Activated CD8-positive, alpha-beta T cell treated with anti-CD3 and anti-CD28 coated beads for 36 hours (primary cell): ENCODE data around the gene NIPAL3. TPM values are rescaled to one million over a fixed set of nuclear protein-coding genes. Genes with fewer than 3 reads are reported as not detected.

Experiments
- ATAC-seq: fragments of 200-7000 bp; cut with Tn5 transposase; one replicate; pipeline ENCODE4 v1.10.0; 2021; ENCODE audit warnings: mild to moderate bottlenecking, moderate library complexity
- CTCF ChIA-PET: fragments of 350-600 bp; sonication (Branson Sonifier 250); formaldehyde crosslinking; loops from one replicate; lab custom pipeline; 2021; ENCODE audit warnings: antibody characterized with exemption; lab: Charles Lee
- POLR2A ChIA-PET: fragments of 350-600 bp; sonication (Branson Sonifier 250); formaldehyde crosslinking; loops from one replicate; lab custom pipeline; 2021; ENCODE audit warnings: antibody characterized with exemption; lab: Charles Lee
- DNase-seq: peaks from one replicate; pipeline ENCODE4 v3.0.0-alpha.2; 2020
- H3K27ac Mint-ChIP-seq: one replicate; pipeline ENCODE4 v1.8.0; 2021; ENCODE audit warnings: mild to moderate bottlenecking, mixed read lengths
- H3K27me3 Mint-ChIP-seq: one replicate; pipeline ENCODE4 v1.8.0; 2021; ENCODE audit warnings: mixed read lengths
- H3K36me3 Mint-ChIP-seq: one replicate; pipeline ENCODE4 v1.8.0; 2021; ENCODE audit warnings: low read depth, mixed read lengths
- H3K4me1 Mint-ChIP-seq: one replicate; pipeline ENCODE4 v1.8.0; 2021; ENCODE audit warnings: low read depth, mixed read lengths
- H3K4me3 Mint-ChIP-seq: one replicate; pipeline ENCODE4 v1.8.0; 2021; ENCODE audit warnings: mild to moderate bottlenecking, moderate library complexity, mixed read lengths
- H3K9me3 Mint-ChIP-seq: one replicate; pipeline ENCODE4 v1.8.0; 2021; ENCODE audit warnings: mixed read lengths
- CTCF ChIP-seq: fragments of 200-600 bp; IDR thresholded peaks from one replicate; pipeline ENCODE4 v1.8.0; 2022; ENCODE audit warnings: antibody characterized with exemption, mild to moderate bottlenecking
- intact Hi-C: fragments of 100-400 bp; cut with micrococcal nuclease; formaldehyde crosslinking; loops from one replicate; pipeline ENCODE4 v1.10.0; 2022
- total RNA-seq, 2 experiments: library from RNA; stranded (reverse); gene quantifications; one replicate each; pipeline ENCODE4 v1.2.3, GENCODE V29; 2021

The NIPAL3 gene
- total RNA-seq, 2 experiments from 2014 or later = 33.2 to 33.3 TPM

- H3K4me1 Mint-ChIP-seq = peaks cover 41% of the 10 kb centered on the region
- peak overlapping the region; percentile 95 for H3K27ac Mint-ChIP-seq
- DNase-seq = no peak
- peak; percentile 15 for ATAC-seq
- peak overlapping the region; percentile 59 for H3K4me3 Mint-ChIP-seq
- H3K36me3 Mint-ChIP-seq = peaks cover 2% of the 10 kb centered on the region
- CTCF ChIA-PET = interaction anchor here (1.0 to 8.0 kb wide), 45 partner anchors 8 to 438 kb away, joined by 3 to 376 read pairs (median 9); partner anchors contain the start of genes IFNLR1, NIPAL3, RCAN3 and STPG1
- H3K27me3 Mint-ChIP-seq = no peaks in the 10 kb centered on the region
- no peak for TF ChIP-seq CTCF
- no peaks in the 10 kb centered on the region for H3K9me3 Mint-ChIP-seq
- POLR2A ChIA-PET = interaction anchor here (0.8 to 2.1 kb wide), 6 partner anchors 28 to 243 kb away, joined by 3 to 5 read pairs (median 4); no protein-coding TSS in a partner anchor
- intact Hi-C loops = loop anchor here (2.0 to 5.0 kb wide), 2 partner anchors 70 to 194 kb away; no protein-coding TSS in a partner anchor
Observed at GRCh38 chr1:24392604-24392946, 23.0 kb upstream of the NIPAL3 start.

GRCh38 chr1:24392982-24393650, 22.5 kb upstream of the NIPAL3 start:
- ChIA-PET CTCF (interaction anchor here (0.8 to 8.0 kb wide), 39 partner anchors 9 to 438 kb away, joined by 3 to 376 read pairs (median 9); partner anchors contain the start of genes IFNLR1, NIPAL3, RCAN3 and STPG1), POLR2A (interaction anchor here (0.7 to 1.6 kb wide), 10 partner anchors 10 to 201 kb away, joined by 3 to 5 read pairs (median 4); partner anchors contain the start of genes NIPAL3 and STPG1)
- Mint-ChIP-seq H3K27me3 (no peaks in the 10 kb centered on the region), H3K9me3 (no peaks in the 10 kb centered on the region), H3K4me3 (no peak overlapping the region), H3K36me3 (peaks cover 2% of the 10 kb centered on the region), H3K4me1 (peaks cover 41% of the 10 kb centered on the region), H3K27ac (peak overlapping the region; percentile 95)
- intact Hi-C loops = loop anchor here (2.0 to 5.0 kb wide), 2 partner anchors 71 to 194 kb away; no protein-coding TSS in a partner anchor
- DNase-seq (no peak), ATAC-seq (no peak)
- no peak for TF ChIP-seq CTCF

- peak overlapping the region; percentile 95 for H3K27ac Mint-ChIP-seq
- no peaks in the 10 kb centered on the region for H3K9me3 Mint-ChIP-seq
- ATAC-seq (no peak), DNase-seq (no peak)
- no peak overlapping the region for H3K4me3 Mint-ChIP-seq
- no peaks in the 10 kb centered on the region for H3K36me3 Mint-ChIP-seq
- no peak for TF ChIP-seq CTCF
- ChIA-PET CTCF (interaction anchor here (0.6 to 8.0 kb wide), 23 partner anchors 10 to 248 kb away, joined by 3 to 376 read pairs (median 15); partner anchors contain the start of genes IFNLR1, NIPAL3 and STPG1), POLR2A (interaction anchor here (0.7 to 1.2 kb wide), 6 partner anchors 19 to 196 kb away, joined by 3 to 6 read pairs (median 4); partner anchors contain the start of genes NIPAL3 and STPG1)
- H3K27me3 Mint-ChIP-seq = no peaks in the 10 kb centered on the region
- H3K4me1 Mint-ChIP-seq = peaks cover 41% of the 10 kb centered on the region
- intact Hi-C loops = loop anchor here (2.0 to 5.0 kb wide), 2 partner anchors 72 to 195 kb away; no protein-coding TSS in a partner anchor
Observed at GRCh38 chr1:24393892-24394291, 21.7 kb upstream of the NIPAL3 start.

- Mint-ChIP-seq H3K9me3 (no peaks in the 10 kb centered on the region), H3K36me3 (peaks cover 3% of the 10 kb centered on the region), H3K4me3 (no peak overlapping the region), H3K27me3 (no peaks in the 10 kb centered on the region), H3K4me1 (peaks cover 10% of the 10 kb centered on the region), H3K27ac (no peak overlapping the region)
- ChIA-PET POLR2A (no interaction called here), CTCF (interaction anchor here (1.0 to 6.3 kb wide), 7 partner anchors 9 to 250 kb away, joined by 3 to 35 read pairs (median 4); partner anchors contain the start of gene NIPAL3)
- no peak for TF ChIP-seq CTCF
- no peak for ATAC-seq
- intact Hi-C loops = no loop called here
- no peak for DNase-seq
Observed at GRCh38 chr1:24400065-24400464, 15.5 kb upstream of the NIPAL3 start.
